ENCODE measurements around the gene STK33. TPM values are rescaled to one million over a fixed set of nuclear protein-coding genes. Genes with fewer than 3 reads are reported as not detected.

Gene STK33
- total RNA-seq, 1 donor from 2014 or later: 17.9 TPM

- TF ChIP-seq CTCF (IDR thresholded peaks at IDR 0.05; ENCODE audit: unreplicated experiment): no peak
- Mint-ChIP-seq H3K27me3 (ENCODE audit: unreplicated experiment) (no peaks in the 10 kb centered on the region), H3K4me1 (ENCODE audit: unreplicated experiment) (peaks cover 22% of the 10 kb centered on the region), H3K4me3 (ENCODE audit: unreplicated experiment) (no peak overlapping the region), H3K9me3 (ENCODE audit: unreplicated experiment) (no peaks in the 10 kb centered on the region), H3K27ac (ENCODE audit: unreplicated experiment) (no peak overlapping the region), H3K36me3 (ENCODE audit: low read depth, unreplicated experiment) (no peaks in the 10 kb centered on the region)
- no peak for DNase-seq (ENCODE audit: low spot score)
These were observed 66.1 kb downstream of the STK33 start for GRCh38 chr11:8527939-8528338.

- peaks cover 8% of the 10 kb centered on the region for H3K36me3 Mint-ChIP-seq (ENCODE audit: low read depth, unreplicated experiment)
- H3K9me3 Mint-ChIP-seq (ENCODE audit: unreplicated experiment): no peaks in the 10 kb centered on the region
- H3K27ac Mint-ChIP-seq (ENCODE audit: unreplicated experiment): no peak overlapping the region
- no peak overlapping the region for H3K4me3 Mint-ChIP-seq (ENCODE audit: unreplicated experiment)
- peaks cover 3% of the 10 kb centered on the region for H3K27me3 Mint-ChIP-seq (ENCODE audit: unreplicated experiment)
- TF ChIP-seq CTCF (IDR thresholded peaks at IDR 0.05; ENCODE audit: unreplicated experiment): no peak
- H3K4me1 Mint-ChIP-seq (ENCODE audit: unreplicated experiment): peaks cover 15% of the 10 kb centered on the region
- DNase-seq (ENCODE audit: low spot score): no peak
These were observed 70.6 kb downstream of the STK33 start for GRCh38 chr11:8523396-8523795.

GRCh38 chr11:8512547-8512946, 81.5 kb downstream of the STK33 start:
- no peak for DNase-seq (ENCODE audit: low spot score)

GRCh38 chr11:8503910-8504364, 90.1 kb downstream of the STK33 start:
- Mint-ChIP-seq H3K27me3 (ENCODE audit: unreplicated experiment) (no peaks in the 10 kb centered on the region), H3K9me3 (ENCODE audit: unreplicated experiment) (no peaks in the 10 kb centered on the region), H3K4me3 (ENCODE audit: unreplicated experiment) (no peak overlapping the region), H3K27ac (ENCODE audit: unreplicated experiment) (no peak overlapping the region), H3K36me3 (ENCODE audit: low read depth, unreplicated experiment) (no peaks in the 10 kb centered on the region), H3K4me1 (ENCODE audit: unreplicated experiment) (no peaks in the 10 kb centered on the region)
- no peak for TF ChIP-seq CTCF (IDR thresholded peaks at IDR 0.05; ENCODE audit: unreplicated experiment)
- DNase-seq (ENCODE audit: low spot score): no peak

More at GRCh38 chr11:8512547-8512946, 81.5 kb downstream of the STK33 start:
- Mint-ChIP-seq H3K27ac (ENCODE audit: unreplicated experiment) (no peak overlapping the region), H3K27me3 (ENCODE audit: unreplicated experiment) (no peaks in the 10 kb centered on the region), H3K9me3 (ENCODE audit: unreplicated experiment) (no peaks in the 10 kb centered on the region), H3K36me3 (ENCODE audit: low read depth, unreplicated experiment) (peaks cover 8% of the 10 kb centered on the region), H3K4me1 (ENCODE audit: unreplicated experiment) (no peaks in the 10 kb centered on the region), H3K4me3 (ENCODE audit: unreplicated experiment) (no peak overlapping the region)
- no peak for TF ChIP-seq CTCF (IDR thresholded peaks at IDR 0.05; ENCODE audit: unreplicated experiment)

- Mint-ChIP-seq H3K27me3 (ENCODE audit: unreplicated experiment) (no peaks in the 10 kb centered on the region), H3K27ac (ENCODE audit: unreplicated experiment) (no peak overlapping the region), H3K9me3 (ENCODE audit: unreplicated experiment) (peaks cover 4% of the 10 kb centered on the region), H3K36me3 (ENCODE audit: low read depth, unreplicated experiment) (peaks cover 4% of the 10 kb centered on the region), H3K4me3 (ENCODE audit: unreplicated experiment) (no peak overlapping the region), H3K4me1 (ENCODE audit: unreplicated experiment) (no peaks in the 10 kb centered on the region)
- no peak for TF ChIP-seq CTCF (IDR thresholded peaks at IDR 0.05; ENCODE audit: unreplicated experiment)
- no peak for DNase-seq (ENCODE audit: low spot score)
These were observed 92.2 kb downstream of the STK33 start for GRCh38 chr11:8501836-8502235.

Measured in endothelial cell (in vitro differentiated cells).